ENCODE data around the gene PPL.

Gene PPL

DNA sequence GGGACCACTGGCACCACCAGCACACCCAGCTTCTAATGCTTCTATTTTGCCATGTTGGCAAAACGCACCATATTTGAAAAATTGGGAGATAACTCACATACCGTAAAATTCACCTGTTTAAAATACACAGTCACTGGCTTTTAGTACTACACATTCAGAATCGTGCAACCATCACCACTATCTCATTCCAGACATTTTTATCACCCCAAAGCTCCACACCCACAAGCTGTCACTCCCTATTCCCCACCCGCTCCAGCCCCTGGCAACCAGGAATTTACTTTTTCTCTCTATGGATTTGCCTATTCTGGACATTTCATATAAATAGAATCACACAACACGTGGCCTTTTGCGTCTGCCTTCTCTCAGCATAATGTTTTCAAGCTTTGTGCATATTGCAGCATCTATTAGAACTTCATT lies 25.0 kb downstream of the PPL start:
- Histone ChIP-seq H3K9me3 (ENCODE audit: control insufficient read depth, low read length) (no peaks in the 10 kb centered on the region), H3K36me3 (ENCODE audit: control insufficient read depth, insufficient read depth, low read length) (no peaks in the 10 kb centered on the region), H3K4me1 (ENCODE audit: control insufficient read depth, insufficient read depth, low read length) (no peaks in the 10 kb centered on the region), H3K27me3 (ENCODE audit: control insufficient read depth, insufficient read depth, low read length) (no peaks in the 10 kb centered on the region), H3K4me3 (ENCODE audit: low read length) (no peak overlapping the region), H3K9ac (ENCODE audit: low read length) (no peak overlapping the region)

- H3K36me3 ChIP-seq (ENCODE audit: control insufficient read depth, insufficient read depth, low read length): no peaks in the 10 kb centered on the region
- H3K4me3 ChIP-seq (ENCODE audit: low read length): no peak overlapping the region
- no peaks in the 10 kb centered on the region for H3K9me3 ChIP-seq (ENCODE audit: control insufficient read depth, low read length)
- no peaks in the 10 kb centered on the region for H3K27me3 ChIP-seq (ENCODE audit: control insufficient read depth, insufficient read depth, low read length)
- H3K4me1 ChIP-seq (ENCODE audit: control insufficient read depth, insufficient read depth, low read length): no peaks in the 10 kb centered on the region
- no peak overlapping the region for H3K9ac ChIP-seq (ENCODE audit: low read length)
Measured at GRCh38 chr16:4910828-4911227, 26.1 kb downstream of the PPL start.

GRCh38 chr16:4909825-4910224 lies 27.1 kb downstream of the PPL start:
- H3K27me3 ChIP-seq (ENCODE audit: control insufficient read depth, insufficient read depth, low read length): no peaks in the 10 kb centered on the region
- no peaks in the 10 kb centered on the region for H3K36me3 ChIP-seq (ENCODE audit: control insufficient read depth, insufficient read depth, low read length)
- no peak overlapping the region for H3K9ac ChIP-seq (ENCODE audit: low read length)
- H3K9me3 ChIP-seq (ENCODE audit: control insufficient read depth, low read length): no peaks in the 10 kb centered on the region
- H3K4me3 ChIP-seq (ENCODE audit: low read length): no peak overlapping the region
- H3K4me1 ChIP-seq (ENCODE audit: control insufficient read depth, insufficient read depth, low read length): no peaks in the 10 kb centered on the region

DNA sequence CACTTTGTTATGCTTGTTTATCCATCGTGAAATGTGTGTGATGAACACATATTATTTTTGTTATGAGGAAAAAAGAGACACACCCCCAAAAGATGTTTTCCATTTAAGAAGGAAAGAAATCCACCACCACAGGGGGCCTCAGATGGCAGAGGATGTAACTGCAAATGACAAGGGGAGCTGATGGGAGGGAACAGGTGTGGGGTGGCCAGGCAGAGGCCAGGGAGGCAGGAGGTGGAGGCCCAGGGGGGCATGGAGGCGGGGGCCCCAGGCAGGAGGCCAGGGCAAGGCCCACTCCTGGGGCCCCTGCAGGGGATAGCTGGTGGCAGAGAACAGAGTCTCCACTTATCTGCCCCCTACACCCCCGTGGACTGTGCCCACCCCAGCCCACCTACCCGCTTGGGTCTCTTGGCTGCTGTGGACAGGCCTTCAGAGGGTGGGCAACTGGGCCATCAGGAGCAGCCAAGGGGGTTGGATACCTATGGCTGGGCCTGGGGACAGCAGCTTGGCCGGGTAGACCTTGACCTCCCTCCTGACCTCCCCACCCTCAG lies 28.0 kb downstream of the PPL start:
- H3K27me3 ChIP-seq (ENCODE audit: control insufficient read depth, insufficient read depth, low read length): no peaks in the 10 kb centered on the region
- H3K9ac ChIP-seq (ENCODE audit: low read length): no peak overlapping the region
- H3K36me3 ChIP-seq (ENCODE audit: control insufficient read depth, insufficient read depth, low read length): no peaks in the 10 kb centered on the region

GRCh38 chr16:4904942-4905615 lies 31.9 kb downstream of the PPL start:
- Histone ChIP-seq H3K9ac (ENCODE audit: low read length) (no peak overlapping the region), H3K4me3 (ENCODE audit: low read length) (no peak overlapping the region), H3K36me3 (ENCODE audit: control insufficient read depth, insufficient read depth, low read length) (no peaks in the 10 kb centered on the region), H3K9me3 (ENCODE audit: control insufficient read depth, low read length) (no peaks in the 10 kb centered on the region), H3K4me1 (ENCODE audit: control insufficient read depth, insufficient read depth, low read length) (no peaks in the 10 kb centered on the region), H3K27me3 (ENCODE audit: control insufficient read depth, insufficient read depth, low read length) (no peaks in the 10 kb centered on the region)

More for the DNA sequence above, 28.0 kb downstream of the PPL start:
- H3K9me3 ChIP-seq (ENCODE audit: control insufficient read depth, low read length): no peaks in the 10 kb centered on the region
- no peaks in the 10 kb centered on the region for H3K4me1 ChIP-seq (ENCODE audit: control insufficient read depth, insufficient read depth, low read length)
- H3K4me3 ChIP-seq (ENCODE audit: low read length): no peak overlapping the region

GRCh38 chr16:4904108-4904941 lies 32.6 kb downstream of the PPL start:
- H3K4me1 ChIP-seq (ENCODE audit: control insufficient read depth, insufficient read depth, low read length): no peaks in the 10 kb centered on the region
- H3K4me3 ChIP-seq (ENCODE audit: low read length): no peak overlapping the region
- no peak overlapping the region for H3K9ac ChIP-seq (ENCODE audit: low read length)
- H3K27me3 ChIP-seq (ENCODE audit: control insufficient read depth, insufficient read depth, low read length): no peaks in the 10 kb centered on the region
- H3K36me3 ChIP-seq (ENCODE audit: control insufficient read depth, insufficient read depth, low read length): no peaks in the 10 kb centered on the region
- no peaks in the 10 kb centered on the region for H3K9me3 ChIP-seq (ENCODE audit: control insufficient read depth, low read length)

DNA sequence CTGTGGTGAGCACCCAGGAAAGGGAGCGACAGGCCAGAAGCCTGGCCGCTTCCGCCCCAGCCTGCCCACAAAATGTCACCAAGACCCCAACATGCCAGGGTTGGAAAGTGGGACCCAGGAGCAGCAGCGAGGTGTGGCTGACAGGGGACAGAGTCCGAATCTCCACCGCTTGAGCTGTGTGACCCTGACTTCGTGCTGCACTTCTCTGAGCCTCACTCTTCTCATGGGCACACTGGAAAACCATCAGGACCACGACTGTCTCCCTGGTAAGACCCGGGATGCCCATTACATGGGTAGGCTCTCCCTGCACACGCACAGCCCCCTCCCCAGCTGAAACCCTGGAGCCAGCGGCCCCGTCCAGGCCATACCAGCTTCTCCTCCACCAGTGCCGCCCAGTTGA lies 34.9 kb downstream of the PPL start:
- no peak overlapping the region for H3K9ac ChIP-seq (ENCODE audit: low read length)
- H3K9me3 ChIP-seq (ENCODE audit: control insufficient read depth, low read length): no peaks in the 10 kb centered on the region
- no peaks in the 10 kb centered on the region for H3K27me3 ChIP-seq (ENCODE audit: control insufficient read depth, insufficient read depth, low read length)
- no peak overlapping the region for H3K4me3 ChIP-seq (ENCODE audit: low read length)
- H3K4me1 ChIP-seq (ENCODE audit: control insufficient read depth, insufficient read depth, low read length): no peaks in the 10 kb centered on the region
- H3K36me3 ChIP-seq (ENCODE audit: control insufficient read depth, insufficient read depth, low read length): no peaks in the 10 kb centered on the region

DNA sequence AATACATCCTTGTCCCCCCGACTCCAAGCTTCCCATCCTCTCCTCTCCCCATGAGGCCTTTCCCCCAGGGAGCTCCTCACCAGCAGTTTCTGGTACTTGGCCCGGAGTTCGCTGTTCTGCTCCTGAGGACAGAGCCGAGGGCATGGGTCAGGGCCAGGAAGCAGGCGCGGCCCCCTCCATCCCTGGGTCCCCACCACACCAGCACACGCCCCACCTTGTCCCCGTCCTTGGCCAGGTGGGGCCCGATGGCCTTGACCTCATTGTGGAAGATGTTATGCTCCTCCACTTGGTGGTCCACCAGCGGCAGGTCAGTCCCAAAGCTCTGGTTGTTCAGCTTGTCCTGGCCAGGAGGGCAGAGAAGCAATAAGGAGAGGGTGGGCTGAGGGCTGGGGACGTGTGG lies 36.2 kb downstream of the PPL start:
- Histone ChIP-seq H3K9ac (ENCODE audit: low read length) (no peak overlapping the region), H3K4me1 (ENCODE audit: control insufficient read depth, insufficient read depth, low read length) (no peaks in the 10 kb centered on the region), H3K9me3 (ENCODE audit: control insufficient read depth, low read length) (no peaks in the 10 kb centered on the region), H3K27me3 (ENCODE audit: control insufficient read depth, insufficient read depth, low read length) (no peaks in the 10 kb centered on the region), H3K36me3 (ENCODE audit: control insufficient read depth, insufficient read depth, low read length) (no peaks in the 10 kb centered on the region), H3K4me3 (ENCODE audit: low read length) (no peak overlapping the region)

DNA sequence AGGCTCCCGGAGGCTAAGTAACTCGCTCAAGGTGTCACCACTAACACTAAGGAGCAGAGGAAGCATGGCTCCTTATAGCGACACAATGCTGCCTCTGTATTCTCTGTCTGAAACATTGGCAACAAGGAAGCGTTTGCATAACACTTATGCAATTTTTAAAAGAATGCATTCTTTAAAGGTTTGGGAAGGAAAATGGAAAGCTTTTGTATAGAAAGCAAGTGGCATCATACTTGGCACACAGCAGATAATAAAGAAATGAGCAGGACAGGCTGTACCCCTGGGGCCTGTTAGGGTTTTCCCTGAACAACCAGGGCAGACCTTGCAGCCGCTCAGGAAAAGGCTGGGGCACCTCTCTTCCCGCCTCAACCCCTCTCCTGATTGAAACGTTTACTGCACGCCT lies 36.9 kb downstream of the PPL start:
- Histone ChIP-seq H3K4me3 (ENCODE audit: low read length) (no peak overlapping the region), H3K9me3 (ENCODE audit: control insufficient read depth, low read length) (no peaks in the 10 kb centered on the region), H3K4me1 (ENCODE audit: control insufficient read depth, insufficient read depth, low read length) (no peaks in the 10 kb centered on the region), H3K27me3 (ENCODE audit: control insufficient read depth, insufficient read depth, low read length) (no peaks in the 10 kb centered on the region), H3K9ac (ENCODE audit: low read length) (no peak overlapping the region), H3K36me3 (ENCODE audit: control insufficient read depth, insufficient read depth, low read length) (no peaks in the 10 kb centered on the region)

GRCh38 chr16:4899474-4899846 lies 37.5 kb downstream of the PPL start:
- H3K36me3 ChIP-seq (ENCODE audit: control insufficient read depth, insufficient read depth, low read length): no peaks in the 10 kb centered on the region

GRCh38 chr16:4898811-4899473 lies 38.0 kb downstream of the PPL start:
- Histone ChIP-seq H3K9me3 (ENCODE audit: control insufficient read depth, low read length) (no peaks in the 10 kb centered on the region), H3K4me1 (ENCODE audit: control insufficient read depth, insufficient read depth, low read length) (no peaks in the 10 kb centered on the region), H3K4me3 (ENCODE audit: low read length) (no peak overlapping the region), H3K9ac (ENCODE audit: low read length) (no peak overlapping the region), H3K27me3 (ENCODE audit: control insufficient read depth, insufficient read depth, low read length) (no peaks in the 10 kb centered on the region), H3K36me3 (ENCODE audit: control insufficient read depth, insufficient read depth, low read length) (no peaks in the 10 kb centered on the region)

More at GRCh38 chr16:4899474-4899846, 37.5 kb downstream of the PPL start:
- no peaks in the 10 kb centered on the region for H3K4me1 ChIP-seq (ENCODE audit: control insufficient read depth, insufficient read depth, low read length)
- no peaks in the 10 kb centered on the region for H3K27me3 ChIP-seq (ENCODE audit: control insufficient read depth, insufficient read depth, low read length)
- H3K9me3 ChIP-seq (ENCODE audit: control insufficient read depth, low read length): no peaks in the 10 kb centered on the region
- no peak overlapping the region for H3K4me3 ChIP-seq (ENCODE audit: low read length)
- H3K9ac ChIP-seq (ENCODE audit: low read length): no peak overlapping the region

- Histone ChIP-seq H3K9me3 (ENCODE audit: control insufficient read depth, low read length) (no peaks in the 10 kb centered on the region), H3K4me1 (ENCODE audit: control insufficient read depth, insufficient read depth, low read length) (no peaks in the 10 kb centered on the region), H3K27me3 (ENCODE audit: control insufficient read depth, insufficient read depth, low read length) (no peaks in the 10 kb centered on the region), H3K9ac (ENCODE audit: low read length) (no peak overlapping the region), H3K4me3 (ENCODE audit: low read length) (no peak overlapping the region), H3K36me3 (ENCODE audit: control insufficient read depth, insufficient read depth, low read length) (no peaks in the 10 kb centered on the region)
Measured at GRCh38 chr16:4897328-4897727, 39.6 kb downstream of the PPL start.
